ENCODE data around the gene HIRIP3.
A peak's percentile ranks its signal among the peaks of the same experiment; 100 is the strongest.
"Not testable (repeated sequence)": the region's sequence is repeated elsewhere in the genome, so short reads cannot be mapped to it uniquely, and the experiment has no call there.

HIRIP3 gene
- long read RNA-seq, transcript HIRIP3-204 (6 exons, 988 nt) = minor isoform, 24 of 132 reads
- long read RNA-seq, transcript HIRIP3-201 (7 exons, 3,388 nt) = major isoform, 76 of 132 reads
- long read RNA-seq, partial matches to known transcripts = 13 of 132 reads
- long read RNA-seq, other reads (novel, unspliced or antisense) = 19 of 132 reads

- Histone ChIP-seq H3K4me3 (replicated peaks; ENCODE audit: insufficient read depth, low read length) (peak within 1 kb of the TSS; percentile 90), H3K27ac (replicated peaks) (peak within 1 kb of the TSS; percentile 99), H3K27me3 (ENCODE audit: insufficient read depth, poor library complexity, severe bottlenecking) (no peaks in the 10 kb centered on the region)
- peak; percentile 61 to 91 for DNase-seq (ENCODE audit: low read depth in 1 of 2, low spot score in 1 of 2)
- TF ChIP-seq REST (IDR thresholded peaks at IDR 0.05; ENCODE audit: insufficient replicate concordance, low read depth) (peak; percentile 55), POLR2AphosphoS5 (IDR thresholded peaks at IDR 0.05; ENCODE audit: low read depth) (0 out of 2 replicates have a peak, but pooled peaks have one; percentile 42), SPI1 (IDR thresholded peaks at IDR 0.05; ENCODE audit: borderline replicate concordance, low read depth) (no peak)
Observed at GRCh38 chr16:29995324-29995910, at the start of gene HIRIP3. TSS of gene HIRIP3 (minus strand) at chr16:29995617. CDS start at chr16:29995605, 12 bp downstream.

- DNase-seq (ENCODE audit: low read depth in 1 of 2, low spot score in 1 of 2) = no peak
- Histone ChIP-seq H3K27me3 (ENCODE audit: insufficient read depth, poor library complexity, severe bottlenecking) (no peaks in the 10 kb centered on the region), H3K4me3 (replicated peaks; ENCODE audit: insufficient read depth, low read length) (no peak overlapping the region), H3K27ac (replicated peaks) (no peak overlapping the region)
- no peak for TF ChIP-seq REST (IDR thresholded peaks at IDR 0.05; ENCODE audit: insufficient replicate concordance, low read depth)
- peak; percentile 8 for TF ChIP-seq CTCF (IDR thresholded peaks at IDR 0.05; ENCODE audit: insufficient read depth, low read length)
Observed at GRCh38 chr16:30041841-30042240, 46.4 kb upstream of the HIRIP3 start.

GRCh38 chr16:30040690-30041089 lies 45.3 kb upstream of the HIRIP3 start:
- not testable (repeated sequence) for H3K27ac ChIP-seq (replicated peaks)

GRCh38 chr16:30040221-30040620 lies 44.8 kb upstream of the HIRIP3 start:
- H3K27ac ChIP-seq (replicated peaks) = no peak overlapping the region
- no peak for DNase-seq (ENCODE audit: low read depth in 1 of 2, low spot score in 1 of 2)
- TF ChIP-seq POLR2AphosphoS5 (IDR thresholded peaks at IDR 0.05; ENCODE audit: low read depth) (no peak), GABPA (IDR thresholded peaks at IDR 0.05; ENCODE audit: low read depth) (no peak), SPI1 (IDR thresholded peaks at IDR 0.05; ENCODE audit: borderline replicate concordance, low read depth) (peak; percentile 20; the same call in 1 of the 2 replicates)

More at GRCh38 chr16:30040690-30041089, 45.3 kb upstream of the HIRIP3 start:
- not testable (repeated sequence) for H3K4me3 ChIP-seq (replicated peaks; ENCODE audit: insufficient read depth, low read length); DNase-seq (ENCODE audit: low read depth in 1 of 2, low spot score in 1 of 2); H3K27me3 ChIP-seq (ENCODE audit: insufficient read depth, poor library complexity, severe bottlenecking)

GRCh38 chr16:30033270-30033669 lies 37.9 kb upstream of the HIRIP3 start:
- H3K27me3 ChIP-seq (ENCODE audit: insufficient read depth, poor library complexity, severe bottlenecking) = peaks cover 40% of the 10 kb centered on the region
- no peak overlapping the region for H3K4me3 ChIP-seq (replicated peaks; ENCODE audit: insufficient read depth, low read length)
- DNase-seq (ENCODE audit: low read depth in 1 of 2, low spot score in 1 of 2) = no peak
- no peak overlapping the region for H3K27ac ChIP-seq (replicated peaks)
- TF ChIP-seq REST (IDR thresholded peaks at IDR 0.05; ENCODE audit: insufficient replicate concordance, low read depth) (no peak), POLR2AphosphoS5 (IDR thresholded peaks at IDR 0.05; ENCODE audit: low read depth) (no peak), CTCF (IDR thresholded peaks at IDR 0.05; ENCODE audit: insufficient read depth, low read length) (no peak), SPI1 (IDR thresholded peaks at IDR 0.05; ENCODE audit: borderline replicate concordance, low read depth) (no peak), GABPA (IDR thresholded peaks at IDR 0.05; ENCODE audit: low read depth) (no peak)

More at GRCh38 chr16:30040221-30040620, 44.8 kb upstream of the HIRIP3 start:
- Histone ChIP-seq H3K27me3 (ENCODE audit: insufficient read depth, poor library complexity, severe bottlenecking) (peaks cover 5% of the 10 kb centered on the region), H3K4me3 (replicated peaks; ENCODE audit: insufficient read depth, low read length) (no peak overlapping the region)
